Fibroblast of gingiva (primary cell): ENCODE data around the gene TSEN2.
"Not testable (repeated sequence)": the region's sequence is repeated elsewhere in the genome, so short reads cannot be mapped to it uniquely, and the experiment has no call there.

Experiments
- DNase-seq: peaks from one replicate; pipeline ENCODE4 v3.0.0-alpha.2; 2011; ENCODE audit warnings: low read depth

TSEN2 gene

GRCh38 chr3:12452361-12453330, 31.6 kb upstream of the TSEN2 start:
- peak; percentile 50 for DNase-seq

- DNase-seq = no peak
Observed at GRCh38 chr3:12454076-12454815, 30.0 kb upstream of the TSEN2 start.

GRCh38 chr3:12454816-12455121, 29.5 kb upstream of the TSEN2 start:
- no peak for DNase-seq

- DNase-seq = no peak
Observed at GRCh38 chr3:12455740-12456139, 28.5 kb upstream of the TSEN2 start.

GRCh38 chr3:12456441-12456840, 27.8 kb upstream of the TSEN2 start:
- no peak for DNase-seq

GRCh38 chr3:12457380-12457779, 26.9 kb upstream of the TSEN2 start:
- DNase-seq = not testable (repeated sequence)

GRCh38 chr3:12458901-12459300, 25.4 kb upstream of the TSEN2 start:
- peak; percentile 57 for DNase-seq

GRCh38 chr3:12460127-12460526, 24.2 kb upstream of the TSEN2 start:
- no peak for DNase-seq

GRCh38 chr3:12461097-12461649, 23.1 kb upstream of the TSEN2 start:
- no peak for DNase-seq

- DNase-seq = peak; percentile 51
Observed at GRCh38 chr3:12462159-12462947, 21.9 kb upstream of the TSEN2 start.

- DNase-seq = no peak
Observed at GRCh38 chr3:12463686-12464085, 20.6 kb upstream of the TSEN2 start.

- DNase-seq = no peak
Observed at GRCh38 chr3:12464181-12464580, 20.1 kb upstream of the TSEN2 start.

- DNase-seq = no peak
Observed at GRCh38 chr3:12465151-12465835, 19.0 kb upstream of the TSEN2 start.

- DNase-seq = no peak
Observed at GRCh38 chr3:12465836-12466225, 18.4 kb upstream of the TSEN2 start.

- no peak for DNase-seq
Observed at GRCh38 chr3:12467746-12468145, 16.5 kb upstream of the TSEN2 start.

- DNase-seq = no peak
Observed at GRCh38 chr3:12468276-12468675, 16.0 kb upstream of the TSEN2 start.

GRCh38 chr3:12468757-12469156, 15.5 kb upstream of the TSEN2 start:
- DNase-seq = no peak

- not testable (repeated sequence) for DNase-seq
Observed at GRCh38 chr3:12469222-12469621, 15.1 kb upstream of the TSEN2 start.

GRCh38 chr3:12470111-12470510, 14.2 kb upstream of the TSEN2 start:
- no peak for DNase-seq

GRCh38 chr3:12470680-12471079, 13.6 kb upstream of the TSEN2 start:
- no peak for DNase-seq

- DNase-seq = no peak
Observed at GRCh38 chr3:12471241-12471640, 13.0 kb upstream of the TSEN2 start.
